ENCODE measurements around the gene POLR2C. TPM values are rescaled to one million over a fixed set of nuclear protein-coding genes. Genes with fewer than 3 reads are reported as not detected.

POLR2C gene
- total and polyA plus RNA-seq, 2 of the 13 experiments (the other 11 are each of a cell fraction or from before 2014, with no cell fraction given) = 104 to 216 TPM

DNA sequence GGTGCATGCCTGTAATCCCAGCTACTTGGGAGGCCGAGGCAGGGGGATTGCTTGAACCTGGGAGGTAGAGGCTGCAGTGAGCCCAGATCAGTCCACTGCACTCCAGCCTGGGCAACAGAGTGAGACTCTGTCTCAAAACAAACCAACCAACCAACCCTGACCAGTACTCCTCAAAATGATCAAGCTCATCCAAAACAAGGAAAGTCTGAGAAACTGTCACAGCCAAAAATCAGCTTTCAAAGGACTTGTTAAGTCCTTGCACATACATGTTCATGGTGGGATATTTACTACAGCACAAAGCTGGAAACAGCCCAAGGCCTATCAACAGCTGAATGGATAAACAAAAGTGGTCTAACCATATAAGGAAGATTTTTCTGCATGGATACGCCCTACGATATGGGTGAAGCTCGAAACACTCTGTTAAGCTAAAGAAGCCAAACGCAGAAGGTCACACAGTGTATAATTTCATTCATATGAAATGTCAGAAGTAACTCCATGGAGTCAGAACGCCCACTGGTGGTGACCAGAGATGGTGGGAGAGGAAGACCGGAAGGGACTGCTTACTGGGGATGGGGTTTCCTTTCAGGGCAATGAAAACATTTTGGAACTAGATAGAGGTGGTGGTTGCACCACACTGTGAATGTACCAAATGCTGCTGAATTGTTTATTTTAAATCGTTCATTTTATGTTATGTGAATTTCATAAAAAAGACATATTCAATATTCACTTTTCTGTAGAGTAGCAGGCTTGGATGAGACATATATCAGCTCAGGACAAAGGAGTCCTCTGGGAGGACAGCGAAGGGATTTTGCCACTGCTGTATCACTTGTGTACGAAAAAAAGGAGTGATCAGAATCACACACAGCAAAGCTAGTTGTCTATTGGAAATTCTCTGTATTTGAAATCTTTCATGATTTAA is 40.2 kb upstream of the POLR2C start (continued):
- TF ChIP-seq STAT5B (CRISPR knock-in tag; IDR thresholded peaks at IDR 0.05) (no peak), RAD21 (CRISPR knock-in tag; IDR thresholded peaks at IDR 0.05) (peak; percentile 72), NONO (IDR thresholded peaks at IDR 0.05) (no peak), NONO (CRISPR knock-in tag; conservative IDR thresholded peaks at IDR 0.05) (peak; percentile 50; the same call in 1 of the 2 replicates), FOXA3 (CRISPR knock-in tag; IDR thresholded peaks at IDR 0.05) (no peak), KAT8 (CRISPR knock-in tag; IDR thresholded peaks at IDR 0.05) (peak; percentile 82), ZNF335 (CRISPR knock-in tag; IDR thresholded peaks at IDR 0.05) (0 out of 2 replicates have a peak, but pooled peaks have one; percentile 26), ZNF761 (CRISPR knock-in tag; conservative IDR thresholded peaks at IDR 0.05) (no peak), MEF2D (CRISPR knock-in tag; IDR thresholded peaks at IDR 0.05) (no peak), HOXA9 (CRISPR knock-in tag; IDR thresholded peaks at IDR 0.05; ENCODE audit: borderline replicate concordance) (no peak)
- TF ChIP-seq, protein P1, sequence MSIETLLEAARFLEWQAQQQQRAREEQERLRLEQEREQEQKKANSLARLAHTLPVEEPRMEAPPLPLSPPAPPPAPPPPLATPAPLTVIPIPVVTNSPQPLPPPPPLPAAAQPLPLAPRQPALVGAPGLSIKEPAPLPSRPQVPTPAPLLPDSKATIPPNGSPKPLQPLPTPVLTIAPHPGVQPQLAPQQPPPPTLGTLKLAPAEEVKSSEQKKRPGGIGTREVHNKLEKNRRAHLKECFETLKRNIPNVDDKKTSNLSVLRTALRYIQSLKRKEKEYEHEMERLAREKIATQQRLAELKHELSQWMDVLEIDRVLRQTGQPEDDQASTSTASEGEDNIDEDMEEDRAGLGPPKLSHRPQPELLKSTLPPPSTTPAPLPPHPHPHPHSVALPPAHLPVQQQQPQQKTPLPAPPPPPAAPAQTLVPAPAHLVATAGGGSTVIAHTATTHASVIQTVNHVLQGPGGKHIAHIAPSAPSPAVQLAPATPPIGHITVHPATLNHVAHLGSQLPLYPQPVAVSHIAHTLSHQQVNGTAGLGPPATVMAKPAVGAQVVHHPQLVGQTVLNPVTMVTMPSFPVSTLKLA (IDR thresholded peaks at IDR 0.05) = no peak
- TF ChIP-seq, protein P2, sequence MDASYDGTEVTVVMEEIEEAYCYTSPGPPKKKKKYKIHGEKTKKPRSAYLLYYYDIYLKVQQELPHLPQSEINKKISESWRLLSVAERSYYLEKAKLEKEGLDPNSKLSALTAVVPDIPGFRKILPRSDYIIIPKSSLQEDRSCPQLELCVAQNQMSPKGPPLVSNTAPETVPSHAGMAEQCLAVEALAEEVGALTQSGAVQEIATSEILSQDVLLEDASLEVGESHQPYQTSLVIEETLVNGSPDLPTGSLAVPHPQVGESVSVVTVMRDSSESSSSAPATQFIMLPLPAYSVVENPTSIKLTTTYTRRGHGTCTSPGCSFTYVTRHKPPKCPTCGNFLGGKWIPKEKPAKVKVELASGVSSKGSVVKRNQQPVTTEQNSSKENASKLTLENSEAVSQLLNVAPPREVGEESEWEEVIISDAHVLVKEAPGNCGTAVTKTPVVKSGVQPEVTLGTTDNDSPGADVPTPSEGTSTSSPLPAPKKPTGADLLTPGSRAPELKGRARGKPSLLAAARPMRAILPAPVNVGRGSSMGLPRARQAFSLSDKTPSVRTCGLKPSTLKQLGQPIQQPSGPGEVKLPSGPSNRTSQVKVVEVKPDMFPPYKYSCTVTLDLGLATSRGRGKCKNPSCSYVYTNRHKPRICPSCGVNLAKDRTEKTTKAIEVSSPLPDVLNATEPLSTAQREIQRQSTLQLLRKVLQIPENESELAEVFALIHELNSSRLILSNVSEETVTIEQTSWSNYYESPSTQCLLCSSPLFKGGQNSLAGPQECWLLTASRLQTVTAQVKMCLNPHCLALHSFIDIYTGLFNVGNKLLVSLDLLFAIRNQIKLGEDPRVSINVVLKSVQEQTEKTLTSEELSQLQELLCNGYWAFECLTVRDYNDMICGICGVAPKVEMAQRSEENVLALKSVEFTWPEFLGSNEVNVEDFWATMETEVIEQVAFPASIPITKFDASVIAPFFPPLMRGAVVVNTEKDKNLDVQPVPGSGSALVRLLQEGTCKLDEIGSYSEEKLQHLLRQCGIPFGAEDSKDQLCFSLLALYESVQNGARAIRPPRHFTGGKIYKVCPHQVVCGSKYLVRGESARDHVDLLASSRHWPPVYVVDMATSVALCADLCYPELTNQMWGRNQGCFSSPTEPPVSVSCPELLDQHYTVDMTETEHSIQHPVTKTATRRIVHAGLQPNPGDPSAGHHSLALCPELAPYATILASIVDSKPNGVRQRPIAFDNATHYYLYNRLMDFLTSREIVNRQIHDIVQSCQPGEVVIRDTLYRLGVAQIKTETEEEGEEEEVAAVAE (CRISPR knock-in tag; IDR thresholded peaks at IDR 0.05; ENCODE audit: borderline replicate concordance) = 0 out of 2 replicates have a peak, but pooled peaks have one; percentile 55
- TF ChIP-seq, protein P3, sequence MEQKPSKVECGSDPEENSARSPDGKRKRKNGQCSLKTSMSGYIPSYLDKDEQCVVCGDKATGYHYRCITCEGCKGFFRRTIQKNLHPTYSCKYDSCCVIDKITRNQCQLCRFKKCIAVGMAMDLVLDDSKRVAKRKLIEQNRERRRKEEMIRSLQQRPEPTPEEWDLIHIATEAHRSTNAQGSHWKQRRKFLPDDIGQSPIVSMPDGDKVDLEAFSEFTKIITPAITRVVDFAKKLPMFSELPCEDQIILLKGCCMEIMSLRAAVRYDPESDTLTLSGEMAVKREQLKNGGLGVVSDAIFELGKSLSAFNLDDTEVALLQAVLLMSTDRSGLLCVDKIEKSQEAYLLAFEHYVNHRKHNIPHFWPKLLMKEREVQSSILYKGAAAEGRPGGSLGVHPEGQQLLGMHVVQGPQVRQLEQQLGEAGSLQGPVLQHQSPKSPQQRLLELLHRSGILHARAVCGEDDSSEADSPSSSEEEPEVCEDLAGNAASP (CRISPR knock-in tag; IDR thresholded peaks at IDR 0.05; ENCODE audit: borderline replicate concordance) = no peak
- TF ChIP-seq, protein P4, sequence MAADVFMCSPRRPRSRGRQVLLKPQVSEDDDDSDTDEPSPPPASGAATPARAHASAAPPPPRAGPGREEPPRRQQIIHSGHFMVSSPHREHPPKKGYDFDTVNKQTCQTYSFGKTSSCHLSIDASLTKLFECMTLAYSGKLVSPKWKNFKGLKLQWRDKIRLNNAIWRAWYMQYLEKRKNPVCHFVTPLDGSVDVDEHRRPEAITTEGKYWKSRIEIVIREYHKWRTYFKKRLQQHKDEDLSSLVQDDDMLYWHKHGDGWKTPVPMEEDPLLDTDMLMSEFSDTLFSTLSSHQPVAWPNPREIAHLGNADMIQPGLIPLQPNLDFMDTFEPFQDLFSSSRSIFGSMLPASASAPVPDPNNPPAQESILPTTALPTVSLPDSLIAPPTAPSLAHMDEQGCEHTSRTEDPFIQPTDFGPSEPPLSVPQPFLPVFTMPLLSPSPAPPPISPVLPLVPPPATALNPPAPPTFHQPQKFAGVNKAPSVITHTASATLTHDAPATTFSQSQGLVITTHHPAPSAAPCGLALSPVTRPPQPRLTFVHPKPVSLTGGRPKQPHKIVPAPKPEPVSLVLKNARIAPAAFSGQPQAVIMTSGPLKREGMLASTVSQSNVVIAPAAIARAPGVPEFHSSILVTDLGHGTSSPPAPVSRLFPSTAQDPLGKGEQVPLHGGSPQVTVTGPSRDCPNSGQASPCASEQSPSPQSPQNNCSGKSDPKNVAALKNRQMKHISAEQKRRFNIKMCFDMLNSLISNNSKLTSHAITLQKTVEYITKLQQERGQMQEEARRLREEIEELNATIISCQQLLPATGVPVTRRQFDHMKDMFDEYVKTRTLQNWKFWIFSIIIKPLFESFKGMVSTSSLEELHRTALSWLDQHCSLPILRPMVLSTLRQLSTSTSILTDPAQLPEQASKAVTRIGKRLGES (CRISPR knock-in tag; IDR thresholded peaks at IDR 0.05; ENCODE audit: borderline replicate concordance) = no peak
- TF ChIP-seq, protein P5, sequence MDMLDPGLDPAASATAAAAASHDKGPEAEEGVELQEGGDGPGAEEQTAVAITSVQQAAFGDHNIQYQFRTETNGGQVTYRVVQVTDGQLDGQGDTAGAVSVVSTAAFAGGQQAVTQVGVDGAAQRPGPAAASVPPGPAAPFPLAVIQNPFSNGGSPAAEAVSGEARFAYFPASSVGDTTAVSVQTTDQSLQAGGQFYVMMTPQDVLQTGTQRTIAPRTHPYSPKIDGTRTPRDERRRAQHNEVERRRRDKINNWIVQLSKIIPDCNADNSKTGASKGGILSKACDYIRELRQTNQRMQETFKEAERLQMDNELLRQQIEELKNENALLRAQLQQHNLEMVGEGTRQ (IDR thresholded peaks at IDR 0.05; ENCODE audit: low read depth, low read length) = no peak
- TF ChIP-seq, protein P5 (CRISPR knock-in tag; IDR thresholded peaks at IDR 0.05; ENCODE audit: borderline replicate concordance) = no peak
